ENCODE results near the gene EFCAB14. TPM values are rescaled to one million over a fixed set of nuclear protein-coding genes. Genes with fewer than 3 reads are reported as not detected.
"Not testable (repeated sequence)": the region's sequence is repeated elsewhere in the genome, so short reads cannot be mapped to it uniquely, and the experiment has no call there.

Gene EFCAB14
- total RNA-seq, 1 experiment from 2014 or later: 27.3 TPM

DNA sequence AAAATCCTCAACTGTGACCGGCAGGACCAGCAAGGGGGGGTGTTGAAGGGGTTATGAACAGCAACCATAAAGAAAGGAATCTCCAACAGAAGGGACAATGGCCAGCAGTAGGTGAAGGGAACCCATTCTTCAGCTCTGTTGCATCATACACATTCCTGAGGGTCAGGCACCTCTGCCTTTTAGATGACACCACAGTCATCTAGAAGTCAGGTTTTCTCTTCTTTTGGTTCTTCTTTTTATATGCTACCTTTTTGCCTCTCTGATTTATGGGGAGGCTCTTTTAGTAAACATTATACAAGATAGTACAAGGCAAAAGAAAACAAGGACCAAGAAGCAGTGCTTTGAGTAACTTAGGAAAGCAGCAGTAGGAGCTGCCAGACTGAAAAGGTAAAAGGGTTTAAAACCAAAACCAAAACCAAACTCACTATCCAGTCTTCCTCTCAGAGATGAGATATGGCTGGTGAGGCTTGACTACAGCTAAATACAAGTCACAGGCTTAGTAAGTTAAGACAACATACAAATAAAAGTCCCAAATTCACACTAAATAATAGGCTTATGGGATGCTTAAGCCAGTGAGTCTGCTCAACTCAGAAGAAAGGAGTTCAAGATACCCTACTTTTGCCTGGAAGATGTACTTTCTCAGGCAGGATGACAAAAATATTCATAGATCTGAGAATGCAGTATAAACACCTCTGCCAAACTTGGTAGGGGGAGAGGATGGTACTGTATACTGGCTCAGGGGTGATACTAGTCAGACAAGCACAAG lies 43.2 kb downstream of the EFCAB14 start:
- H3K4me3 ChIP-seq: no peak overlapping the region
- H3K9me3 ChIP-seq: no peaks in the 10 kb centered on the region
- DNase-seq: no peak
- no peaks in the 10 kb centered on the region for H3K27me3 ChIP-seq
- peaks cover 37% of the 10 kb centered on the region for H3K36me3 ChIP-seq

GRCh38 chr1:46673749-46674182 lies 45.1 kb downstream of the EFCAB14 start:
- no peaks in the 10 kb centered on the region for H3K27me3 ChIP-seq
- no peak for DNase-seq
- peaks cover 22% of the 10 kb centered on the region for H3K36me3 ChIP-seq
- no peaks in the 10 kb centered on the region for H3K9me3 ChIP-seq
- no peak overlapping the region for H3K4me3 ChIP-seq

GRCh38 chr1:46672696-46673095 lies 46.2 kb downstream of the EFCAB14 start:
- Histone ChIP-seq H3K36me3 (peaks cover 16% of the 10 kb centered on the region), H3K4me3 (no peak overlapping the region), H3K9me3 (no peaks in the 10 kb centered on the region), H3K27me3 (no peaks in the 10 kb centered on the region)
- DNase-seq: no peak

DNA sequence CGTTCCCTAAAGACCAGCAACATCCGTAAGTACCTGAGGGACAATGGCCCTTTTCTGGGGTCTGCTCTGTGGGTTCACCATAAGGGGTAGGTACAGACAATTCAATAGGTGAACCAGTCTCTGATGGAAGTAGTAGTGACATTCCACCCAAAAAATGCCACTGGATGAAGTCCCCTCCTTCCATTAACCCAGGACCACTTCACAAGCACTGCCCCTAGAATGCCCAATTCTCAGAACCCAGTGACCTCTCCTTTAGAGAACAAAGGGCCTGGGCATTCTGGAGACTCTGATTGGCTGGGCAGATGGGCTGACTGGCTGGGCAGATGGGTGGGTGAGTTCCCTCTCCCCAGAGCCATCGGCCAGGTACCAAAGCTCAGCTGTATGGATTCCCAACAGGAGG lies 47.4 kb downstream of the EFCAB14 start, which contains the start of gene TEX38:
Gene TEX38 (plus strand): TSS at position 301 of the 400 bp plus-strand sequence. CDS start 81 bp downstream, at position 382.
- H3K9me3 ChIP-seq: no peaks in the 10 kb centered on the region
- H3K27me3 ChIP-seq: no peaks in the 10 kb centered on the region
- H3K4me3 ChIP-seq: no peak within 1 kb of the TSS
- peaks cover 16% of the 10 kb centered on the region for H3K36me3 ChIP-seq
- DNase-seq: no peak

- no peak for DNase-seq
- Histone ChIP-seq H3K9me3 (no peaks in the 10 kb centered on the region), H3K27me3 (no peaks in the 10 kb centered on the region), H3K4me3 (no peak overlapping the region), H3K36me3 (peaks cover 16% of the 10 kb centered on the region)
These were observed 48.8 kb downstream of the EFCAB14 start for GRCh38 chr1:46670134-46670533.

DNA sequence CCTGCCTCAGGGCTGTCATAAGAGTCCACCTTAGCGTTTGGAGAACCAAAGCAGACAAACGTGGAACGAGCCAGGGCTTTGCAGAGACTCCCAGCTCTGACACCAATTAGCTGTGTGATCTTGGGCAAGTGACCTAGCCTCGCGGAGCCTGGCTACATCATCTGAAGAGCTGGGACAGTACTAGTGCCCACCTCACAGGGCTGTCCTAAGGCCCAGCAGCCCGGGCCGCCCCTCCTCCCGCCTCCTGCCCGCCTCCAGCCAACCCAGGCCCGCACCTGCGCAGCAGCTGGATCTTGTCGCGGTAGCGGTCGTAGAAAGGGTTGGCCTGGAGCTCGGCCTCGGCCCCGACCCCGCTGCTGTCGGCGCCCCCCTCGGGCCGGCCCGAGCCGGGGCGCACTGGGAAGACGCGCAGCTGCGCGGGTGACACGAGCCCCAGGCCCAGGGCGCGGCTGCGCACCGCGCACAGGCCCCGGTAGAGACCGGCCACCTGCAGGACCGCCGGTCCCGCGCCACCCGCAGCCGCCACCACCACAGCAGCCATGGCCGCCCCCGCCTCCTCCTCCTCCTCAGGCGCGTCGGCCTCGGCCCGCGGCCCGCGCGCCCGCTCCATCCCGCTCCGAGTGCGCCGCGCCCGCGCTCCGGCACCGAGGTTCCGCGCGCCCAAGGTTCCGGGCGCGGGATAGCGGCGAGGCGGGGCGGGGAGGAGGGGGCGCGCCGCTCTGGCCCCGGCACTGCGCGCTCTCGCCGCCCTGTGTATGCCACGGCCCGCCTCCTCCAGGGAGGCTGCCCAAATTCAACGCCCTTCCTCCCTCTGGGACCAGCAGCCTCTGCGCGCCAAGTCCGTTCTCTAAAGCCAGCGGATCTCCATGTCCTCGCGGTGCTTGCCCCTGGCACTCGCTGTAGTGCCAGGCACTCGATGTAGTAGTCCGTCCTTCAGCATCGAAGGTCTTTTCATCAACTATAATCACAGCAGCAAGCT lies 50.8 kb downstream of the EFCAB14 start, which contains the start of gene ATPAF1:
Gene ATPAF1 (minus strand): TSS at position 583 of the 979 bp plus-strand sequence. CDS start 42 bp downstream, at position 541.
- Histone ChIP-seq H3K27me3 (no peaks in the 10 kb centered on the region), H3K36me3 (peaks cover 16% of the 10 kb centered on the region), H3K9me3 (no peaks in the 10 kb centered on the region), H3K4me3 (peak within 1 kb of the TSS; percentile 76)
- peak; percentile 87 for DNase-seq

GRCh38 chr1:46665983-46666382 lies 52.9 kb downstream of the EFCAB14 start:
- H3K27me3 ChIP-seq: no peaks in the 10 kb centered on the region
- H3K4me3 ChIP-seq: no peak overlapping the region
- H3K36me3 ChIP-seq: peaks cover 19% of the 10 kb centered on the region
- no peaks in the 10 kb centered on the region for H3K9me3 ChIP-seq
- DNase-seq: no peak

- not testable (repeated sequence) for DNase-seq, H3K27me3 ChIP-seq, H3K9me3 ChIP-seq, H3K4me3 ChIP-seq
- H3K36me3 ChIP-seq: peaks cover 20% of the 10 kb centered on the region
These were observed 56.0 kb downstream of the EFCAB14 start for GRCh38 chr1:46662919-46663318.

GRCh38 chr1:46660116-46660515 lies 58.8 kb downstream of the EFCAB14 start:
- not testable (repeated sequence) for H3K27me3 ChIP-seq, H3K9me3 ChIP-seq, DNase-seq, H3K4me3 ChIP-seq
- peaks cover 42% of the 10 kb centered on the region for H3K36me3 ChIP-seq

DNA sequence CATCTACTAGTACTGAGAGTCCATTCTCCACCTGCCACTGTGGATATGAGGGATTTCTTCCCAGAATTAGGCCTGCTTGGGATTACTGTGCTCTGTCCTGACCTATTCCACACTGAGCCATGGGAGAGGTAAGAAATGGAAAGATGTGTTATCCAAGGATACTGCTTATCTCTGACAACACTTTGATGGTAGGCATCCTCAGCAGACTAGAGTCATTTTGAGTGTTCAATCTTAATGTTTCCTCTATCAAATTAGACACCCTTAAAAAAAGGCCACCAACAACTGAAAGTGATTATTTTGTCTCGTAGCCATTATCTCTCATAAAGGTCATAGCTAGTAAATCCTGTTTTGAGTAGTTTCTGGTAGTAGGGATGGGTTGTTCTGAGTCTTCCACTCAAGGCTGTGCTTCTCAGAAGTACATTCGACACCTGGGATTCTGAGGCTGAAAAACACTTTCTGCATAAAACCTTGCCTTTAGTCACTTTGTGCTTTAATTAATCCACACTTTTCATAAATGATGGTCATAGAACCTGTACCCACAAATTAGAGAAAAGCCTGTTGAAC lies 59.5 kb downstream of the EFCAB14 start:
- Histone ChIP-seq H3K27me3 (no peaks in the 10 kb centered on the region), H3K9me3 (no peaks in the 10 kb centered on the region), H3K4me3 (no peak overlapping the region), H3K36me3 (peaks cover 47% of the 10 kb centered on the region)
- no peak for DNase-seq

DNA sequence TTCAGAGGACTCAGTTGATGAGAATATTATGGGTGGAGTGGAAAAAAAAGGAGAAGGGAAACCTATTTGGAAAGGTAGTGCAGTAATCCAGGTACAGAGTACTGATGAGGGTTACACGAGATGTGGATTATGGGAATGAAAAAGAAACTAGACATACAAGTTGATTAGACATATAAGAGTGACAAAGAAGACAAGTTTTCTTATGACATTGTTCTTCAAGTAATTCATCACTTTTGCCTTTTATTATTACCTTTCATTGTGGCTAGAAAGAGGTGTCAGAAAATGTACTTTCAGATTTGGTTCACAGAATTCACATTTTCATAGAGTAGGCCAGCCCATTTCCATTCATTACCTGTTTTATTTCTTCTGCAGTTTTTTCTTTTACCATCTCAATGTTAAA lies 61.1 kb downstream of the EFCAB14 start:
- Histone ChIP-seq H3K9me3 (no peaks in the 10 kb centered on the region), H3K36me3 (peaks cover 41% of the 10 kb centered on the region), H3K27me3 (no peaks in the 10 kb centered on the region), H3K4me3 (no peak overlapping the region)
- DNase-seq: no peak

- Histone ChIP-seq H3K4me3 (no peak overlapping the region), H3K27me3 (no peaks in the 10 kb centered on the region), H3K9me3 (no peaks in the 10 kb centered on the region), H3K36me3 (peaks cover 51% of the 10 kb centered on the region)
- DNase-seq: no peak
These were observed 62.3 kb downstream of the EFCAB14 start for GRCh38 chr1:46656643-46657042.

- H3K36me3 ChIP-seq: peaks cover 55% of the 10 kb centered on the region
- no peaks in the 10 kb centered on the region for H3K27me3 ChIP-seq
- no peak for DNase-seq
- no peaks in the 10 kb centered on the region for H3K9me3 ChIP-seq
- no peak overlapping the region for H3K4me3 ChIP-seq
These were observed 63.1 kb downstream of the EFCAB14 start for GRCh38 chr1:46655848-46656247.

DNA sequence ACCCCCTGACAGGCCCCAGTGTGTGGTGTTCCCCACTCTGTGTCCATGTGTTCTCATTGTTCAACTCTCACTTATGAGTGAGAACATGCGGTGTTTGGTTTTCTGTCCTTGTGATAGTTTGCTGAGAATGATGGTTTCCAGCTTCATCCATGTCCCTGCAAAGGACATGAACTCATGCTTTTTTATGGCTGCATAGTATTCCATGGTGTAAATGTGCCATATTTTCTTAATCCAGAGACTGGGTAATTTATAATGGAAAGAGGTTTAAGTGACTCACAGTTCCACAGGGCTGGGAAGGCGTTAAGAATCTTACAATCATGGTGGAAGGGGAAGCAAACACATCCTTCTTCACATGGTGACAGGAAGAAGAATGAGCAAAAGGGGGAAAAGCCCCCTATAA lies 64.2 kb downstream of the EFCAB14 start:
- not testable (repeated sequence) for H3K27me3 ChIP-seq, DNase-seq, H3K9me3 ChIP-seq, H3K4me3 ChIP-seq
- H3K36me3 ChIP-seq: peaks cover 65% of the 10 kb centered on the region

DNA sequence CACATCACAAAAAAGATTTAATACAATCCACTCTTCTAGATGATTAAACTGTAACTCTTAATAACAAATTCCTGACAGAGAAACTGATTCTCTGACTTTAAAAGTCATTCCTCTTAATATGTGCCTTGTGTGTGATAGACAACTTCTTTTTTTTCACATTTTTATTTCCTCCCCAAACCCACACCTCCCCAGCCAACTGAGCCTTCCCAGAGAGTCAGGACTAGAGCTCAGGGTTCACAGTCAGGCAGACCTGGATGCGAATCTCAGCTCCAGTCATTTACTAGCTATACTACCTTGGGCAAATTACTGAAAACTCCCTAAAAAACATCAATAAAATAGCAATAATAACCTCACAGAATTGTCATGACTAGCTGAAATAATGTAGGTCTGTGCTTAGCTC lies 64.9 kb downstream of the EFCAB14 start:
- no peak overlapping the region for H3K4me3 ChIP-seq
- DNase-seq: no peak
- peaks cover 72% of the 10 kb centered on the region for H3K36me3 ChIP-seq
- H3K9me3 ChIP-seq: peaks cover 11% of the 10 kb centered on the region
- no peaks in the 10 kb centered on the region for H3K27me3 ChIP-seq

DNA sequence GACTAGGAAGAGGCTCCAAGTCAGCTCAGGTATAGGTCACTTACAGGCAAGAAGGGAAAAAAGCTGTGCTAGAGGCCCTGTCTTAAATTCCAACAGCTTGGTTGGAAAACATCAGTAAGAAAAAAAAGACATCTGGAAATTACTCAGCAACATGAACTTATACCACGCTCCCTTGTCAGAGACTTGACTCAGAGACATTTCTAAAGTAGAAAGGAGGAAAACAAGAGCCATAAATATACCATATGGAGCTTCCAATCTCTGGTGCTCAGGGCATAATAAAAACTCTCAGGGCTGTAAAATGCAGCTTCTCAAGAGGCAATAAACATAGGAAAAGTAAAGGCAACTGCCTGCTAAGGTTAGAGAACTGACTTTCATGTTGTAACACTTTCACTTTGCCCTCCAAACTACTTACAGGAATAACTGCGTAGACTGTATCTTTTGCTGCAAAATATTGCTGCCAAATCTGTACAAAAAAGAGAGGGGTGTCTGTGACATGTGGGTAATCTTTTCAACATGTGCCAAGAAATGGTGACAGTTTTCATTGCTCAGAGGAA lies 65.4 kb downstream of the EFCAB14 start:
- no peak for DNase-seq
- H3K27me3 ChIP-seq: no peaks in the 10 kb centered on the region
- H3K4me3 ChIP-seq: no peak overlapping the region
- H3K36me3 ChIP-seq: peaks cover 74% of the 10 kb centered on the region
- peaks cover 11% of the 10 kb centered on the region for H3K9me3 ChIP-seq
